GM12878 (cell line): Measurements from ENCODE around the gene MIAT. TPM values are rescaled to one million over a fixed set of nuclear protein-coding genes. Genes with fewer than 3 reads are reported as not detected.

Experiments
- ATAC-seq: fragments of 200-7000 bp; cut with Tn5 transposase; 3 replicates; pipeline ENCODE4 v1.9.1; 2020; ENCODE audit warnings: mild to moderate bottlenecking, moderate library complexity
- BruUV-seq: library from RNA; stranded (reverse); fragments of 400-500 nt; replicated peaks from 2 replicates; lab custom pipeline; 2021; lab: Mats Ljungman, UMichigan
- CTCF ChIA-PET: fragments of 300-600 bp; sonication (Branson Sonifier 250); formaldehyde crosslinking; extraction: SDS; loops from one replicate; lab custom pipeline; 2021; ENCODE audit warnings: inconsistent platforms; lab: Yijun Ruan, JAX
- POLR2A ChIA-PET: fragments of 350-600 bp; formaldehyde crosslinking; extraction: SDS; loops from one replicate; lab custom pipeline; 2021; ENCODE audit warnings: inconsistent platforms; lab: Charles Lee
- RAD21 ChIA-PET: fragments of 300-600 bp; sonication (Branson Sonifier 250); formaldehyde crosslinking; loops from one replicate; lab custom pipeline; 2023; ENCODE audit warnings: antibody characterized with exemption; ENCODE audit not compliant: unreplicated experiment; lab: Charles Lee
- SMC1A ChIA-PET: fragments of 300-600 bp; sonication (Branson Sonifier 250); formaldehyde crosslinking; loops from one replicate; lab custom pipeline; 2023; ENCODE audit not compliant: unreplicated experiment, uncharacterized antibody; lab: Charles Lee
- DNase-seq: peaks from one replicate; pipeline ENCODE4 v3.0.0-alpha.2; 2011; ENCODE audit warnings: low read depth, low spot score
- FAIRE-seq: peaks from 3 replicates; lab custom pipeline; 2011; peaks lifted over from hg19 to GRCh38; lab: Jason Lieb, UNC
- H2AFZ ChIP-seq: 2 replicates; pipeline ENCODE4 v1.6.0; 2011; ENCODE audit warnings: low read depth, low read length, control low read depth; ENCODE audit not compliant: control insufficient read depth
- H3K27ac ChIP-seq: 2 replicates; pipeline ENCODE4 v1.5.1; 2011; ENCODE audit warnings: control low read depth; ENCODE audit not compliant: control insufficient read depth, insufficient read depth
- H3K27me3 ChIP-seq, 2 experiments: replicated peaks in 1 of 2; 2 replicates each; pipeline versions ENCODE4 v1.6.0 to v1.6.1; 2011; ENCODE audit warnings: low read length in 1 of 2; ENCODE audit not compliant: control insufficient read depth in 2 of 2, insufficient read depth in 2 of 2
- H3K36me3 ChIP-seq, 2 experiments: 2 replicates each; pipeline ENCODE4 v1.5.1; 2011; ENCODE audit warnings: low read length in 1 of 2; ENCODE audit not compliant: control insufficient read depth in 2 of 2, insufficient read depth in 2 of 2
- H3K4me1 ChIP-seq: 2 replicates; pipeline ENCODE4 v1.6.1; 2011; ENCODE audit warnings: mild to moderate bottlenecking, low read length, moderate library complexity, mixed read lengths; ENCODE audit not compliant: control insufficient read depth, insufficient read depth
- H3K4me2 ChIP-seq: 2 replicates; pipeline ENCODE4 v1.6.0; 2011; ENCODE audit warnings: control low read depth; ENCODE audit not compliant: control insufficient read depth, insufficient read depth
- H3K4me3 ChIP-seq: fragments of 200-600 bp; sonication (generic); 2 replicates; pipeline ENCODE4 v1.5.1; 2016
- H3K79me2 ChIP-seq: 2 replicates; pipeline ENCODE4 v1.6.0; 2011; ENCODE audit warnings: low read length; ENCODE audit not compliant: control insufficient read depth, insufficient read depth
- H3K9ac ChIP-seq: 2 replicates; pipeline ENCODE4 v1.8.0; 2011; ENCODE audit warnings: low read length, control low read depth, mixed read lengths; ENCODE audit not compliant: control insufficient read depth, insufficient read depth
- H3K9me3 ChIP-seq: replicated peaks from 3 replicates; pipeline ENCODE4 v1.5.1; 2011; ENCODE audit warnings: mild to moderate bottlenecking, low read length; ENCODE audit not compliant: control insufficient read depth, insufficient read depth
- H4K20me1 ChIP-seq: 2 replicates; pipeline ENCODE4 v1.6.0; 2011; ENCODE audit not compliant: control insufficient read depth, insufficient read depth
- BCLAF1 ChIP-seq: fragments of 450-650 bp; IDR thresholded peaks from 2 replicates; pipeline ENCODE4 v1.6.1; 2017; ENCODE audit warnings: antibody characterized with exemption, mild to moderate bottlenecking, moderate library complexity
- GABPA ChIP-seq: IDR thresholded peaks from 2 replicates; pipeline ENCODE4 v1.6.1; 2014; ENCODE audit warnings: antibody characterized with exemption, low read depth, mild to moderate bottlenecking, inconsistent platforms
- GATAD2B ChIP-seq: fragments of 450-650 bp; conservative IDR thresholded peaks from 2 replicates; pipeline ENCODE4 v1.6.1; 2017; ENCODE audit warnings: low read depth, mild to moderate bottlenecking, moderate library complexity
- IRF5 ChIP-seq: fragments of 450-650 bp; IDR thresholded peaks from 2 replicates; pipeline ENCODE4 v1.6.1; 2017; ENCODE audit warnings: borderline replicate concordance
- NFXL1 ChIP-seq: fragments of 450-650 bp; IDR thresholded peaks from 2 replicates; pipeline ENCODE4 v1.6.1; 2017; ENCODE audit warnings: antibody characterized with exemption, mild to moderate bottlenecking, borderline replicate concordance
- PAX5 ChIP-seq: IDR thresholded peaks from 2 replicates; pipeline ENCODE4 v1.6.1; 2011; ENCODE audit warnings: low read depth, low read length, borderline replicate concordance
- PKNOX1 ChIP-seq: fragments of 450-650 bp; IDR thresholded peaks from 2 replicates; pipeline ENCODE4 v1.6.1; 2016; ENCODE audit warnings: mild to moderate bottlenecking
- POLR2A ChIP-seq: IDR thresholded peaks from 2 replicates; pipeline ENCODE4 v1.6.1; 2011; ENCODE audit warnings: low read depth, mild to moderate bottlenecking, low read length
- RELB ChIP-seq: fragments of 450-650 bp; IDR thresholded peaks from 2 replicates; pipeline ENCODE4 v1.6.1; 2017; ENCODE audit warnings: low read depth, mild to moderate bottlenecking, moderate library complexity
- SP1 ChIP-seq: IDR thresholded peaks from one replicate; pipeline ENCODE4 v1.6.1; 2011; ENCODE audit warnings: low read depth, low read length
- STAT1 ChIP-seq: fragments of 450-650 bp; conservative IDR thresholded peaks from 2 replicates; pipeline ENCODE4 v1.6.1; 2014; ENCODE audit warnings: antibody characterized with exemption, mild to moderate bottlenecking
- TCF12 ChIP-seq: IDR thresholded peaks from 2 replicates; pipeline ENCODE4 v1.6.1; 2011; ENCODE audit warnings: low read depth, mild to moderate bottlenecking, low read length
- ZBTB33 ChIP-seq: fragments of 450-650 bp; IDR thresholded peaks from 2 replicates; pipeline ENCODE4 v1.6.1; 2017; ENCODE audit warnings: mild to moderate bottlenecking
- ZNF217 ChIP-seq: fragments of 450-650 bp; IDR thresholded peaks from 2 replicates; pipeline ENCODE4 v1.6.1; 2017; ENCODE audit warnings: antibody characterized with exemption, mild to moderate bottlenecking
- WGBS: methylation state at CpG from one replicate; pipeline ENCODE4 v1.1.6; 2016; ENCODE audit warnings: low lambda C conversion rate; ENCODE audit not compliant: insufficient replicate concordance, insufficient coverage; ENCODE audit errors: missing lambda C conversion rate; 5-methylcytosine and 5-hydroxymethylcytosine counted together
- in situ Hi-C: fragments of 300-500 bp; cut with MboI; formaldehyde crosslinking; loops from 9 replicates; pipeline ENCODE4 v1.14.3; 2018; ENCODE audit warnings: mixed read lengths
- intact Hi-C: fragments of 100-400 bp; cut with micrococcal nuclease; formaldehyde crosslinking; loops from one replicate; pipeline ENCODE4 v1.14.2; 2022; ENCODE audit not compliant: unreplicated experiment
- polyA plus RNA-seq, 11 experiments: library from polyadenylated mRNA; depleted of rRNA in 4 of 11; unstranded in 6 of 11; stranded (reverse) in 5 of 11; fragments of >200 nt; fragmentation: Nextera tagmentation in 4 of 11; fragmentation: Illumina TruSeq in 1 of 11; extraction: Ambion mirVana in 4 of 11; extraction: Trizol in 1 of 11; gene quantifications; 1 replicate in 1 of 11; 2 replicates in 10 of 11; pipeline versions ENCODE4 v1.2.1 to v1.2.3, GENCODE V29; 2011 to 2016; ENCODE audit warnings: inconsistent platforms in 2 of 11, missing spikeins in 2 of 11, low read depth in 1 of 11
- total RNA-seq, 4 experiments: library from RNA; depleted of rRNA in 3 of 4; stranded (reverse); fragments of >200 nt in 3 of 4; fragmentation: Illumina TruSeq in 1 of 4; extraction: Trizol in 1 of 4; gene quantifications; 2 replicates each; pipeline versions ENCODE4 v1.2.1 to v1.2.3, GENCODE V29; 2013 to 2021

MIAT gene
- total and polyA plus RNA-seq, 10 of the 15 experiments (the other 5 are each of a cell fraction or from before 2014, with no cell fraction given): 0.39 to 13.7 (median 4.6) TPM

- SMC1A ChIA-PET: interaction anchor here (0.6 kb wide), 1 partner anchor 1599 kb away, joined by 3 read pairs; no protein-coding TSS in a partner anchor
- H4K20me1 ChIP-seq: no peaks in the 10 kb centered on the region
- intact Hi-C loops (no loop called here), in situ Hi-C loops (no loop called here)
- H3K27ac ChIP-seq: peak overlapping the region; percentile 99
- BruUV-seq: no TSS peak
- peak overlapping the region; percentile 57 for H3K9ac ChIP-seq
- H3K79me2 ChIP-seq: peaks cover 23% of the 10 kb centered on the region
- H3K9me3 ChIP-seq: no peaks in the 10 kb centered on the region
- RAD21 ChIA-PET: interaction anchor here (1.4 kb wide), 1 partner anchor 79 kb away, joined by 4 read pairs; no protein-coding TSS in a partner anchor
- no peaks in the 10 kb centered on the region for H3K36me3 ChIP-seq
- CTCF ChIA-PET: no interaction called here
- no peak for TF ChIP-seq ZNF217
- no peak for TF ChIP-seq POLR2A
- no peak for TF ChIP-seq ZBTB33
- no peak for TF ChIP-seq STAT1
- no peak for TF ChIP-seq GABPA
- TF ChIP-seq BCLAF1: no peak
- no peak for TF ChIP-seq IRF5
- TF ChIP-seq TCF12: no peak
- TF ChIP-seq RELB: no peak
- no peak for TF ChIP-seq NFXL1
- no peak for TF ChIP-seq GATAD2B
- TF ChIP-seq SP1: no peak
- TF ChIP-seq PAX5: no peak
- TF ChIP-seq PKNOX1: no peak
- POLR2A ChIA-PET: interaction anchor here (0.6 to 1.1 kb wide), 3 partner anchors 19 to 191 kb away, joined by 4 to 7 read pairs (median 4); partner anchors contain the start of genes HPS4 and SRRD
- H3K27me3 ChIP-seq: no peaks in the 10 kb centered on the region
- ATAC-seq: no peak
- H3K4me1 ChIP-seq: peaks cover 37% of the 10 kb centered on the region
- H3K4me3 ChIP-seq: no peak overlapping the region
- H2AFZ ChIP-seq: no peak overlapping the region
- peak overlapping the region; percentile 78 for H3K4me2 ChIP-seq
- whole genome bisulfite sequencing: 61% methylated on average over 4 of the region's 4 CpGs
- DNase-seq: no peak
- FAIRE-seq: no peak
Measured at GRCh38 chr22:26670459-26670858, 13.1 kb downstream of the MIAT start.
